ENCODE measurements around the gene PTGFR.

Gene PTGFR

GRCh38 chr1:78547081-78547480, 56.3 kb downstream of the PTGFR start:
- no peak overlapping the region for H3K4me3 ChIP-seq (ENCODE audit: low read depth, low read length)
- H3K27ac ChIP-seq (ENCODE audit: low read depth, low read length) = no peak overlapping the region
- no peaks in the 10 kb centered on the region for H3K79me2 ChIP-seq (ENCODE audit: control insufficient read depth, insufficient read depth, low read length, unreplicated experiment)
- no peaks in the 10 kb centered on the region for H3K27me3 ChIP-seq (ENCODE audit: insufficient read depth, low read length)
- H3K36me3 ChIP-seq (ENCODE audit: insufficient read depth, low read length) = no peaks in the 10 kb centered on the region
- H3K4me1 ChIP-seq (ENCODE audit: control insufficient read depth, insufficient read depth, low read length, unreplicated experiment) = no peaks in the 10 kb centered on the region
- no peak overlapping the region for H2AFZ ChIP-seq (ENCODE audit: low read length, unreplicated experiment)

DNA sequence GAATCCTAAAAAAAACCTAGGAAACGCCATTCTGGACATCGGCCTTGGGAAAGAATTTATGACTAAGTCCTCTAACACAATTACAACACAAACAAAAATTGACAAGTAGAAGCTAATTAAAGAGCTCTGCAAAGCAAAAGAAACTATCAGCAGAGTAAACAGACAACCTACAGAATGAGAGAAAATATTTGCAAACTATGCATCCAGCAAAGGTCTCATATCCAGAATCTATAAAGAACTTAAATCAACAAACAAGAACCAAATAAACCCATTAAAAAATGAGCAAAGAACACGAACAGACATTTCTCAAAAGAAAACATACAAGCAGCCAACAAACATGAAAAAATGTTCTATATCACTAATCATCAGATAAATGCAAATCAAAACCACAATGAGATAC, 58.6 kb downstream of the PTGFR start:
- Histone ChIP-seq H3K36me3 (ENCODE audit: insufficient read depth, low read length) (no peaks in the 10 kb centered on the region), H3K27me3 (ENCODE audit: insufficient read depth, low read length) (no peaks in the 10 kb centered on the region), H3K4me1 (ENCODE audit: control insufficient read depth, insufficient read depth, low read length, unreplicated experiment) (no peaks in the 10 kb centered on the region), H3K27ac (ENCODE audit: low read depth, low read length) (no peak overlapping the region), H2AFZ (ENCODE audit: low read length, unreplicated experiment) (no peak overlapping the region), H3K79me2 (ENCODE audit: control insufficient read depth, insufficient read depth, low read length, unreplicated experiment) (no peaks in the 10 kb centered on the region), H3K4me3 (ENCODE audit: low read depth, low read length) (no peak overlapping the region)

DNA sequence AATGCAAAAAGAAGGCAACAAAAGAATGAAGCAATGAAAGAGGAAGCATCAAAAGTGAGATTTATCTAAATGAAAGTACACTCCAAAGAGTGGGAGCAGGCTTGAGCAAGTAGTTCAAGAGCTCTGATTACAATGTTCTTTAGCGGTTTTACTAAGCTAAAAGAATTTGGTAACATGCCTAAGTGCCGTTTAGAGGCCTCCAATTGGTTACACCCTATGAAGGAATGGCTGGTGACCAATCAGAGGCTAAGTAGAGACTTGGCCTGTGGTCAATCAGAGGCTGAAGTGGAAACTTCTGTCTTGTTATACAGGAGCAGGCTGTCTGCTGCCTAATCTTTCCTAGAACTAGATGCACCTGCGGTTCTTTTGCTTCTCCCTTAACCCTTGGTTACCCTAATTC, 59.1 kb downstream of the PTGFR start:
- H3K79me2 ChIP-seq (ENCODE audit: control insufficient read depth, insufficient read depth, low read length, unreplicated experiment) = no peaks in the 10 kb centered on the region
- no peak overlapping the region for H2AFZ ChIP-seq (ENCODE audit: low read length, unreplicated experiment)
- no peaks in the 10 kb centered on the region for H3K36me3 ChIP-seq (ENCODE audit: insufficient read depth, low read length)
- H3K4me3 ChIP-seq (ENCODE audit: low read depth, low read length) = no peak overlapping the region
- H3K4me1 ChIP-seq (ENCODE audit: control insufficient read depth, insufficient read depth, low read length, unreplicated experiment) = no peaks in the 10 kb centered on the region
- no peak overlapping the region for H3K27ac ChIP-seq (ENCODE audit: low read depth, low read length)
- no peaks in the 10 kb centered on the region for H3K27me3 ChIP-seq (ENCODE audit: insufficient read depth, low read length)

GRCh38 chr1:78553859-78554258, 63.1 kb downstream of the PTGFR start:
- Histone ChIP-seq H2AFZ (ENCODE audit: low read length, unreplicated experiment) (no peak overlapping the region), H3K4me3 (ENCODE audit: low read depth, low read length) (no peak overlapping the region), H3K79me2 (ENCODE audit: control insufficient read depth, insufficient read depth, low read length, unreplicated experiment) (no peaks in the 10 kb centered on the region), H3K36me3 (ENCODE audit: insufficient read depth, low read length) (no peaks in the 10 kb centered on the region), H3K4me1 (ENCODE audit: control insufficient read depth, insufficient read depth, low read length, unreplicated experiment) (no peaks in the 10 kb centered on the region), H3K27ac (ENCODE audit: low read depth, low read length) (no peak overlapping the region), H3K27me3 (ENCODE audit: insufficient read depth, low read length) (no peaks in the 10 kb centered on the region)

DNA sequence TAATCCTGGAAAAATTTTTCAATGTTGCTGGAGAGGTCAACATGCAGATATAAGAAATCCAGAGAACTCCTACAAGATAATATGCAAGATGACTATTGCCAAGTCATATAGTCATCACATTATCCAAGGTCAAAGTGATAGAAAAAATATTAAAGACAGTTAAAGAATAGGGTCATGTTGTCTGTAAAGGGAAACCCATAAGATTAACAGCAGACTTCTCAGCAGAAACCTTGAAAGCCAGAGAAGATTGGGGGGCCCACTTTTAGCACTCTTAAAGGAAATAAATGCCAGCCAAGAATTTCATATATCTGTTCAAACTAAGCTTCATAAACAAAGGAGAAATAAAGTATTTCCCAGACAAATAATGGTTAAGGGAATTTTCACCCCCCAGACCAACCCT, 64.1 kb downstream of the PTGFR start:
- Histone ChIP-seq H3K27me3 (ENCODE audit: insufficient read depth, low read length) (no peaks in the 10 kb centered on the region), H3K79me2 (ENCODE audit: control insufficient read depth, insufficient read depth, low read length, unreplicated experiment) (no peaks in the 10 kb centered on the region), H3K4me1 (ENCODE audit: control insufficient read depth, insufficient read depth, low read length, unreplicated experiment) (no peaks in the 10 kb centered on the region), H3K36me3 (ENCODE audit: insufficient read depth, low read length) (no peaks in the 10 kb centered on the region), H2AFZ (ENCODE audit: low read length, unreplicated experiment) (no peak overlapping the region), H3K27ac (ENCODE audit: low read depth, low read length) (no peak overlapping the region), H3K4me3 (ENCODE audit: low read depth, low read length) (no peak overlapping the region)

GRCh38 chr1:78559680-78560079, 68.9 kb downstream of the PTGFR start:
- no peak overlapping the region for H3K27ac ChIP-seq (ENCODE audit: low read depth, low read length)
- H3K36me3 ChIP-seq (ENCODE audit: insufficient read depth, low read length) = no peaks in the 10 kb centered on the region
- no peak overlapping the region for H2AFZ ChIP-seq (ENCODE audit: low read length, unreplicated experiment)
- no peaks in the 10 kb centered on the region for H3K79me2 ChIP-seq (ENCODE audit: control insufficient read depth, insufficient read depth, low read length, unreplicated experiment)
- no peaks in the 10 kb centered on the region for H3K27me3 ChIP-seq (ENCODE audit: insufficient read depth, low read length)
- no peak overlapping the region for H3K4me3 ChIP-seq (ENCODE audit: low read depth, low read length)
- no peaks in the 10 kb centered on the region for H3K4me1 ChIP-seq (ENCODE audit: control insufficient read depth, insufficient read depth, low read length, unreplicated experiment)

DNA sequence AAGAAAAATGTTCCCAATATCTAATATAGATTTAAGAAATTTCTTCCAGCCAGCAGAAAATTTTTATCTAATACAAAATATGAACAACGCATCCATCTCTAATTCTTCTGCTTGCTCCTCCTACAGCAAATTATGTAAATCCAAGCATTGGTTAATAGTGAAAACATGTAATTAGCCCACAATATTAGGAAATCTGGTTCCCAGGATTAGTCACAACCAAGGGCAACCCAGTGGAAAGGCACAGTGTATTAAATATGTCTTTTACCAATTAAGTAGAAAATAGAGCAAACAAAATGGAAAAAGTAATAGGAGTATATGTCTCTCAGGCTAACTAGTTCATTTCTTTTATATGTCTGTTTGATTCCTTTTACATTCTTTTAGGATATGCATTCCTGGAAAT, 70.0 kb downstream of the PTGFR start:
- Histone ChIP-seq H2AFZ (ENCODE audit: low read length, unreplicated experiment) (no peak overlapping the region), H3K36me3 (ENCODE audit: insufficient read depth, low read length) (no peaks in the 10 kb centered on the region), H3K4me1 (ENCODE audit: control insufficient read depth, insufficient read depth, low read length, unreplicated experiment) (no peaks in the 10 kb centered on the region), H3K27me3 (ENCODE audit: insufficient read depth, low read length) (no peaks in the 10 kb centered on the region), H3K27ac (ENCODE audit: low read depth, low read length) (no peak overlapping the region), H3K79me2 (ENCODE audit: control insufficient read depth, insufficient read depth, low read length, unreplicated experiment) (no peaks in the 10 kb centered on the region), H3K4me3 (ENCODE audit: low read depth, low read length) (no peak overlapping the region)

DNA sequence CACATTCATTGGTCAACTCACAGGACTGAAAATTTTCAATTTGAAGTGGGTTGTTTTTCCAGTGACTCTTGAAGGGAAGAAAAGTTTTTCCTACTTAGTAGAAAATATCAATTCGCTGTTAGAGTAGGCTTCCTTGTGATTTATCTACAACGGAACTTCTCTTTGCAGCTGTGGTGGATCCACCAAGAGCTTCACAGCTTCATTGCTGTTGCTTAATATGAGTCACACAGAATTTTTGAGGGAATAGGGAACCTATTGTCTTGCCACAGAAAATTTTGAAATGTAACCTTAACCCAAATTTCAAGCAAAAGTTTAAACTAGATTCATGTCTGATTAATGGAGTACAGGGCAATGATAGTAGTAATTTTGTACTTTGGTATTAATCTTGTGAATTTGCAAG, 71.1 kb downstream of the PTGFR start:
- no peak overlapping the region for H3K27ac ChIP-seq (ENCODE audit: low read depth, low read length)
- no peaks in the 10 kb centered on the region for H3K36me3 ChIP-seq (ENCODE audit: insufficient read depth, low read length)
- no peaks in the 10 kb centered on the region for H3K79me2 ChIP-seq (ENCODE audit: control insufficient read depth, insufficient read depth, low read length, unreplicated experiment)
- H3K4me3 ChIP-seq (ENCODE audit: low read depth, low read length) = no peak overlapping the region
- H2AFZ ChIP-seq (ENCODE audit: low read length, unreplicated experiment) = no peak overlapping the region
- H3K4me1 ChIP-seq (ENCODE audit: control insufficient read depth, insufficient read depth, low read length, unreplicated experiment) = no peaks in the 10 kb centered on the region
- no peaks in the 10 kb centered on the region for H3K27me3 ChIP-seq (ENCODE audit: insufficient read depth, low read length)

DNA sequence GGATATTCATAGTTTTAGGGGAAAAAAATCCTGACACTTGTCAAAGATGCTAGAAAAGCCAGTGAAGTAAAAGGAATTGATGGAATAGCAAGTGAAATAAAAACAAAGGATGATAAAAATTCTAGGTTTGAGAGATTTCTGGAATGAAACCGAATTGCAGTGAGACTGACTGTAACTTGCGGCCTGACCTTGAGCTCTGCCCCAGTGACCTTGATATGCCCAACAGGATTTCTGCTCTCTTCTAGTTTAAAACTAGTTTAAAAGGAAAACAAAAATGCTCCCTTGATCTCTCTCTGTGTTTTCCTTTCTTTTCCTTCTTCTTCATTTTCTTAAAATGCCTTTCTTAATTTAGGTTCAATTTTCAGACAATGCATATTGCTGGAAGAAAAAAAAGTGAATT, 74.6 kb downstream of the PTGFR start:
- H3K4me1 ChIP-seq (ENCODE audit: control insufficient read depth, insufficient read depth, low read length, unreplicated experiment) = no peaks in the 10 kb centered on the region
- H3K79me2 ChIP-seq (ENCODE audit: control insufficient read depth, insufficient read depth, low read length, unreplicated experiment) = no peaks in the 10 kb centered on the region
- no peaks in the 10 kb centered on the region for H3K27me3 ChIP-seq (ENCODE audit: insufficient read depth, low read length)
- H3K4me3 ChIP-seq (ENCODE audit: low read depth, low read length) = no peak overlapping the region
- H3K36me3 ChIP-seq (ENCODE audit: insufficient read depth, low read length) = no peaks in the 10 kb centered on the region
- no peak overlapping the region for H3K27ac ChIP-seq (ENCODE audit: low read depth, low read length)
- H2AFZ ChIP-seq (ENCODE audit: low read length, unreplicated experiment) = no peak overlapping the region

- Histone ChIP-seq H3K4me1 (ENCODE audit: control insufficient read depth, insufficient read depth, low read length, unreplicated experiment) (no peaks in the 10 kb centered on the region), H2AFZ (ENCODE audit: low read length, unreplicated experiment) (no peak overlapping the region), H3K27me3 (ENCODE audit: insufficient read depth, low read length) (no peaks in the 10 kb centered on the region), H3K36me3 (ENCODE audit: insufficient read depth, low read length) (no peaks in the 10 kb centered on the region), H3K27ac (ENCODE audit: low read depth, low read length) (no peak overlapping the region), H3K79me2 (ENCODE audit: control insufficient read depth, insufficient read depth, low read length, unreplicated experiment) (no peaks in the 10 kb centered on the region), H3K4me3 (ENCODE audit: low read depth, low read length) (no peak overlapping the region)
These were observed 79.8 kb downstream of the PTGFR start for GRCh38 chr1:78570539-78570938.

DNA sequence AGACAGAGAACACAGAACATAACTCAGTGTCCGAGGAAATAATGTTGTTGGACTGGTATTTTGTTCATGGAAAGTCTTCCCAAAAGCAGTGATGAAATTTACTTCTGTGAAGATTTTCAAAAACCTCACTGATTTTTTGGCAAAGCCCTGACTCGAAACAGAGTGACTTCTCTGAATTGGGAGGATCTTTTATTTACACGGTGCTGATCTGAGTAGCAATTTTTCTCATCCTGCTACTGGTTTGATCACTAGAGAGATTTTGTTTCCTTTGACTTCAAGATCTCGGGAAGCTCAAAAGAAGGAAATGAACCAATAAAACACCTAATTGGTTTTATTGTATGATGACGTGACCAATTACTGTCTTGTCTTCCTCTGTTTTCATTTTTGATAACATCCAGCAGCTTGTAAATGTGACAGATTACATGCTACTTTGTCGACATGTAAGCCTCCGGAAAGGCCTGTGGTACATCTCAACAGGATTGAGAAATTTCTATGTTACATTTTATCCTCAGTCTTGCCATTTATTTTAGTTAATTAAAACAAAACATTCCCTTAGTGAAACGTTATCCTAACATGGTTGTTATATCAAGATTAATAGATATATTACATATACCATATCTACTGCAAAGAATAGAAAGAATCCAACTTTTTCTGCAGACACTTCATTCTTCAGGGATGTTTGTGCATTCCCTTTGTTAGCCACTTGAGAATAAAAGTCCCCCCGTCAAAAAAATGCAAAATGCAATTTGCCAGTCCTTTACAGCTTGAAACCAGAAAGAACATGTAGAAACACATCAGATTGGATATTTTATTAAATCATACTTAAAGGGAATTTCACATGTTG, 86.7 kb downstream of the PTGFR start:
- H3K27ac ChIP-seq (ENCODE audit: low read depth, low read length) = no peak overlapping the region
- no peaks in the 10 kb centered on the region for H3K36me3 ChIP-seq (ENCODE audit: insufficient read depth, low read length)
- H3K27me3 ChIP-seq (ENCODE audit: insufficient read depth, low read length) = no peaks in the 10 kb centered on the region
- H3K4me3 ChIP-seq (ENCODE audit: low read depth, low read length) = no peak overlapping the region
- H2AFZ ChIP-seq (ENCODE audit: low read length, unreplicated experiment) = peak overlapping the region; percentile 36
- H3K4me1 ChIP-seq (ENCODE audit: control insufficient read depth, insufficient read depth, low read length, unreplicated experiment) = no peaks in the 10 kb centered on the region
- H3K79me2 ChIP-seq (ENCODE audit: control insufficient read depth, insufficient read depth, low read length, unreplicated experiment) = no peaks in the 10 kb centered on the region
